Caco-2 (cell line): ENCODE results near the gene ZMAT5. TPM values are rescaled to one million over a fixed set of nuclear protein-coding genes. Genes with fewer than 3 reads are reported as not detected.

Experiments used
- BruUV-seq: library from RNA; stranded (reverse); fragments of 400-500 nt; replicated peaks from 2 replicates; lab custom pipeline; 2021; lab: Mats Ljungman, UMichigan
- CTCF ChIA-PET: fragments of 300-600 bp; sonication (Branson Sonifier 250); formaldehyde crosslinking; loops from one replicate; lab custom pipeline; 2022; ENCODE audit warnings: antibody characterized with exemption; lab: Charles Lee
- POLR2A ChIA-PET: fragments of 300-600 bp; sonication (Branson Sonifier 250); formaldehyde crosslinking; loops from one replicate; lab custom pipeline; 2022; ENCODE audit warnings: antibody characterized with exemption; lab: Charles Lee
- DNase-seq, 2 experiments: peaks; one replicate each; pipeline versions ENCODE4 v3.0.0 to v3.0.0-alpha.2; 2020 to 2022
- H3K27me3 ChIP-seq: replicated peaks from 2 replicates; pipeline ENCODE4 v1.6.0; 2011; ENCODE audit warnings: low read length; ENCODE audit not compliant: control insufficient read depth, insufficient read depth
- H3K36me3 ChIP-seq: 2 replicates; pipeline ENCODE4 v1.5.1; 2011; ENCODE audit warnings: low read length; ENCODE audit not compliant: control insufficient read depth, insufficient read depth
- H3K4me1 ChIP-seq: fragments of 250-450 bp; sonication (Bioruptor Pico); 2 replicates; pipeline ENCODE4 v1.5.1; 2020; ENCODE audit warnings: mild to moderate bottlenecking
- H3K4me3 ChIP-seq: 2 replicates; pipeline ENCODE4 v1.5.1; 2011; ENCODE audit warnings: low read depth, mild to moderate bottlenecking, control low read depth, low read length
- H3K9me3 ChIP-seq: fragments of 250-450 bp; sonication (Bioruptor Pico); 2 replicates; pipeline ENCODE4 v1.5.1; 2020; ENCODE audit warnings: mild to moderate bottlenecking, moderate library complexity
- H3K27ac Mint-ChIP-seq: one replicate; pipeline ENCODE4 v1.8.0; 2022; ENCODE audit warnings: mixed read lengths; ENCODE audit not compliant: unreplicated experiment
- H3K27me3 Mint-ChIP-seq: one replicate; pipeline ENCODE4 v1.8.0; 2022; ENCODE audit warnings: mixed read lengths; ENCODE audit not compliant: insufficient read depth, unreplicated experiment
- H3K36me3 Mint-ChIP-seq: one replicate; pipeline ENCODE4 v1.8.0; 2022; ENCODE audit warnings: mild to moderate bottlenecking, mixed read lengths; ENCODE audit not compliant: insufficient read depth, unreplicated experiment
- H3K4me1 Mint-ChIP-seq: one replicate; pipeline ENCODE4 v1.8.0; 2022; ENCODE audit warnings: low read depth, mixed read lengths; ENCODE audit not compliant: unreplicated experiment
- H3K4me3 Mint-ChIP-seq: one replicate; pipeline ENCODE4 v1.8.0; 2022; ENCODE audit warnings: mild to moderate bottlenecking, moderate library complexity, mixed read lengths; ENCODE audit not compliant: unreplicated experiment
- H3K9me3 Mint-ChIP-seq: one replicate; pipeline ENCODE4 v1.8.0; 2022; ENCODE audit warnings: mixed read lengths; ENCODE audit not compliant: unreplicated experiment
- CTCF ChIP-seq, 2 experiments: fragments of 200-600 bp in 1 of 2; IDR thresholded peaks; 1 replicate in 1 of 2; 2 replicates in 1 of 2; pipeline versions ENCODE4 v1.5.1 to v1.8.0; 2011 to 2022; ENCODE audit warnings: antibody characterized with exemption in 1 of 2, control low read depth in 1 of 2, inconsistent platforms in 1 of 2, low read depth in 1 of 2, low read length in 1 of 2, mild to moderate bottlenecking in 1 of 2, moderate library complexity in 1 of 2; ENCODE audit not compliant: insufficient read depth in 1 of 2, severe bottlenecking in 1 of 2, unreplicated experiment in 1 of 2
- intact Hi-C: fragments of 100-400 bp; cut with micrococcal nuclease; formaldehyde crosslinking; loops from one replicate; pipeline ENCODE4 v1.10.0; 2022; ENCODE audit not compliant: unreplicated experiment
- total RNA-seq: library from RNA; stranded (reverse); gene quantifications from 2 replicates; pipeline ENCODE4 v1.2.3, GENCODE V29; 2022

Gene ZMAT5
- total RNA-seq, 1 experiment from 2014 or later: 19.7 TPM

- peak overlapping the region; percentile 53 for H3K27ac Mint-ChIP-seq
- H3K27me3 Mint-ChIP-seq: no peaks in the 10 kb centered on the region
- no peak overlapping the region for H3K4me3 ChIP-seq
- no peaks in the 10 kb centered on the region for H3K36me3 ChIP-seq
- POLR2A ChIA-PET: no interaction called here
- DNase-seq: no peak
- H3K27me3 ChIP-seq: no peaks in the 10 kb centered on the region
- CTCF ChIA-PET: interaction anchor here (0.6 kb wide), 3 partner anchors 8 to 308 kb away, joined by 3 to 6 read pairs (median 5); no protein-coding TSS in a partner anchor
- no TSS peak for BruUV-seq
- H3K36me3 Mint-ChIP-seq: no peaks in the 10 kb centered on the region
- peaks cover 44% of the 10 kb centered on the region for H3K4me1 ChIP-seq
- H3K9me3 Mint-ChIP-seq: no peaks in the 10 kb centered on the region
- peaks cover 26% of the 10 kb centered on the region for H3K4me1 Mint-ChIP-seq
- no peak for TF ChIP-seq CTCF (IDR thresholded peaks at IDR 0.05; ENCODE audit: insufficient read depth in 1 of 2, low read depth in 1 of 2, low read length in 1 of 2, severe bottlenecking in 1 of 2, unreplicated experiment in 1 of 2)
- no peak overlapping the region for H3K4me3 Mint-ChIP-seq
- intact Hi-C loops: no loop called here
- no peaks in the 10 kb centered on the region for H3K9me3 ChIP-seq
These were observed 14.2 kb upstream of the ZMAT5 start for GRCh38 chr22:29780748-29781676.

- DNase-seq: no peak
- Mint-ChIP-seq H3K4me3 (no peak overlapping the region), H3K27me3 (no peaks in the 10 kb centered on the region), H3K36me3 (no peaks in the 10 kb centered on the region), H3K27ac (peak overlapping the region; percentile 53), H3K9me3 (no peaks in the 10 kb centered on the region), H3K4me1 (peaks cover 26% of the 10 kb centered on the region)
- Histone ChIP-seq H3K27me3 (no peaks in the 10 kb centered on the region), H3K4me1 (peaks cover 44% of the 10 kb centered on the region), H3K4me3 (no peak overlapping the region), H3K9me3 (no peaks in the 10 kb centered on the region), H3K36me3 (no peaks in the 10 kb centered on the region)
- no TSS peak for BruUV-seq
- ChIA-PET CTCF (interaction anchor here (0.6 kb wide), 1 partner anchor 71 kb away, joined by 3 read pairs; no protein-coding TSS in a partner anchor), POLR2A (no interaction called here)
- intact Hi-C loops: no loop called here
- no peak for TF ChIP-seq CTCF (IDR thresholded peaks at IDR 0.05; ENCODE audit: insufficient read depth in 1 of 2, low read depth in 1 of 2, low read length in 1 of 2, severe bottlenecking in 1 of 2, unreplicated experiment in 1 of 2)
These were observed 13.4 kb upstream of the ZMAT5 start for GRCh38 chr22:29780220-29780619.

- no TSS peak for BruUV-seq
- Mint-ChIP-seq H3K27me3 (no peaks in the 10 kb centered on the region), H3K4me1 (peaks cover 10% of the 10 kb centered on the region)
These were observed 6.4 kb upstream of the ZMAT5 start for GRCh38 chr22:29773233-29773632.

More at GRCh38 chr22:29773233-29773632, 6.4 kb upstream of the ZMAT5 start:
- H3K4me3 Mint-ChIP-seq: no peak overlapping the region
- H3K9me3 Mint-ChIP-seq: no peaks in the 10 kb centered on the region
- no peak for DNase-seq
- Histone ChIP-seq H3K4me3 (no peak overlapping the region), H3K27me3 (no peaks in the 10 kb centered on the region), H3K36me3 (no peaks in the 10 kb centered on the region; the same call in 1 of the 2 replicates), H3K9me3 (no peaks in the 10 kb centered on the region), H3K4me1 (peaks cover 27% of the 10 kb centered on the region)
- H3K36me3 Mint-ChIP-seq: peaks cover 24% of the 10 kb centered on the region
- H3K27ac Mint-ChIP-seq: no peak overlapping the region
- no peak for TF ChIP-seq CTCF (IDR thresholded peaks at IDR 0.05; ENCODE audit: insufficient read depth in 1 of 2, low read depth in 1 of 2, low read length in 1 of 2, severe bottlenecking in 1 of 2, unreplicated experiment in 1 of 2)
- ChIA-PET POLR2A (interaction anchor here (0.7 kb wide), 1 partner anchor 11 kb away, joined by 5 read pairs; no protein-coding TSS in a partner anchor), CTCF (interaction anchor here (0.7 to 0.9 kb wide), 2 partner anchors 37 to 316 kb away, joined by 3 to 9 read pairs; no protein-coding TSS in a partner anchor)
- intact Hi-C loops: no loop called here
